GM20000 (cell line): ENCODE results near the gene KLHDC7A.

Experiments used
- DNase-seq: peaks from one replicate; pipeline ENCODE4 v3.0.0; 2012; ENCODE audit warnings: low spot score
- CTCF ChIP-seq: IDR thresholded peaks from 2 replicates; pipeline ENCODE4 v1.5.1; 2012; ENCODE audit warnings: mild to moderate bottlenecking, control low read depth; ENCODE audit errors: extremely low read depth, missing control alignments

Gene KLHDC7A

DNA sequence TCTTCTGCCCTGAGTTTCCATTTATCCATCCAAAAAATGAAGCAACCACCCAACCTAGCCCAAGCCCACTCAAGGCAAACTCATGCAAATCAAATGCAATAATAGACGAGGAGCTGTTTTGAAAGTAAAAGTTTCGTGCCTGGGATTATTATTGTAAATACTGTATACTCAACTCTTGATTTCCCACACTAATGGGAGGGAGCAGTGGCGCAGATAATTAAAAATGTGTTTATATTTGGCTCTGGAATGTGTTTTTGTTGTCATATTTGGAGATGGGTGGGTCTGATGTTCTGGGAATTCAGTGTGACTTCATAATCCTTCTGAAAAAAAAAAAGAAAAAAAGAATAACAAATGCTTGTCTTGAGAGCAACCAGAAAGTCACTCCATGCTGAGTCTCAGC lies 52.5 kb downstream of the KLHDC7A start:
- no peak for TF ChIP-seq CTCF
- no peak for DNase-seq

GRCh38 chr1:18534810-18535205 lies 54.1 kb downstream of the KLHDC7A start:
- TF ChIP-seq CTCF: no peak
- DNase-seq: no peak
